Measurements from ENCODE around the gene RNF133. TPM values are rescaled to one million over a fixed set of nuclear protein-coding genes. Genes with fewer than 3 reads are reported as not detected.

The RNF133 gene
- total RNA-seq, 2 donors from 2014 or later, result 0.86 TPM; not detected in 1

- no peak for TF ChIP-seq CTCF (conservative IDR thresholded peaks at IDR 0.05)
- Histone ChIP-seq H3K9me3 (ENCODE audit: control insufficient read depth, low read length) (no peaks in the 10 kb centered on the region), H3K27me3 (ENCODE audit: control insufficient read depth, insufficient read depth, low read length, poor library complexity, severe bottlenecking) (peaks cover 4% of the 10 kb centered on the region), H3K9ac (ENCODE audit: extremely low read depth, low read length, poor library complexity, severe bottlenecking) (no peak overlapping the region), H3K36me3 (ENCODE audit: control insufficient read depth, insufficient read depth, low read length) (no peaks in the 10 kb centered on the region), H3K27ac (ENCODE audit: low read depth, low read length) (no peak overlapping the region), H3K4me1 (ENCODE audit: control insufficient read depth, insufficient read depth, low read length) (peaks cover 5% of the 10 kb centered on the region), H3K4me3 (ENCODE audit: low read length) (no peak overlapping the region)
- no peak overlapping the region for H3K4me3 Mint-ChIP-seq
- no peaks in the 10 kb centered on the region for H3K9me3 Mint-ChIP-seq
- H3K36me3 Mint-ChIP-seq (ENCODE audit: low read depth), result no peaks in the 10 kb centered on the region
- peaks cover 51% of the 10 kb centered on the region for H3K4me1 Mint-ChIP-seq
- DNase-seq, result no peak
- H3K27ac Mint-ChIP-seq, result no peak overlapping the region
- H3K27me3 Mint-ChIP-seq (ENCODE audit: insufficient read depth), result no peaks in the 10 kb centered on the region
Measured at GRCh38 chr7:122743211-122743610, 44.3 kb upstream of the RNF133 start.

GRCh38 chr7:122738947-122739346 is 40.0 kb upstream of the RNF133 start:
- Histone ChIP-seq H3K9me3 (ENCODE audit: control insufficient read depth, low read length) (no peaks in the 10 kb centered on the region), H3K36me3 (ENCODE audit: control insufficient read depth, insufficient read depth, low read length) (no peaks in the 10 kb centered on the region), H3K4me3 (ENCODE audit: low read length) (no peak overlapping the region), H3K4me1 (ENCODE audit: control insufficient read depth, insufficient read depth, low read length) (no peaks in the 10 kb centered on the region), H3K9ac (ENCODE audit: extremely low read depth, low read length, poor library complexity, severe bottlenecking) (no peak overlapping the region), H3K27me3 (ENCODE audit: control insufficient read depth, insufficient read depth, low read length, poor library complexity, severe bottlenecking) (no peaks in the 10 kb centered on the region), H3K27ac (ENCODE audit: low read depth, low read length) (no peak overlapping the region)
- TF ChIP-seq CTCF (conservative IDR thresholded peaks at IDR 0.05), result no peak
- Mint-ChIP-seq H3K4me1 (peaks cover 24% of the 10 kb centered on the region), H3K4me3 (no peak overlapping the region), H3K27me3 (ENCODE audit: insufficient read depth) (no peaks in the 10 kb centered on the region), H3K9me3 (no peaks in the 10 kb centered on the region), H3K36me3 (ENCODE audit: low read depth) (peaks cover 2% of the 10 kb centered on the region), H3K27ac (no peak overlapping the region)
- no peak for DNase-seq
- WGBS, 2 experiments (ENCODE audit: insufficient coverage in 1 of 2, insufficient read length in 1 of 2), result 76 to 80% methylated on average over 2 of the region's 2 CpGs

GRCh38 chr7:122736183-122736582 is 37.3 kb upstream of the RNF133 start:
- no peaks in the 10 kb centered on the region for H3K27me3 Mint-ChIP-seq (ENCODE audit: insufficient read depth)
- 67 to 73% methylated on average over 1 of the region's 1 CpG for WGBS, 2 experiments (ENCODE audit: insufficient coverage in 1 of 2, insufficient read length in 1 of 2)
- H3K27ac Mint-ChIP-seq, result no peak overlapping the region
- H3K4me3 Mint-ChIP-seq, result no peak overlapping the region
- no peak for DNase-seq
- Histone ChIP-seq H3K9me3 (ENCODE audit: control insufficient read depth, low read length) (no peaks in the 10 kb centered on the region), H3K9ac (ENCODE audit: extremely low read depth, low read length, poor library complexity, severe bottlenecking) (no peak overlapping the region), H3K27ac (ENCODE audit: low read depth, low read length) (no peak overlapping the region), H3K4me3 (ENCODE audit: low read length) (no peak overlapping the region), H3K27me3 (ENCODE audit: control insufficient read depth, insufficient read depth, low read length, poor library complexity, severe bottlenecking) (no peaks in the 10 kb centered on the region), H3K36me3 (ENCODE audit: control insufficient read depth, insufficient read depth, low read length) (no peaks in the 10 kb centered on the region), H3K4me1 (ENCODE audit: control insufficient read depth, insufficient read depth, low read length) (no peaks in the 10 kb centered on the region)
- H3K4me1 Mint-ChIP-seq, result peaks cover 19% of the 10 kb centered on the region
- H3K9me3 Mint-ChIP-seq, result peaks cover 2% of the 10 kb centered on the region
- H3K36me3 Mint-ChIP-seq (ENCODE audit: low read depth), result peaks cover 2% of the 10 kb centered on the region
- no peak for TF ChIP-seq CTCF (conservative IDR thresholded peaks at IDR 0.05)

All from endodermal cell (in vitro differentiated cells).